ENCODE measurements around the gene SLC8A2.

Gene SLC8A2

GRCh38 chr19:47421844-47422395 is 49.8 kb downstream of the SLC8A2 start:
- H3K27me3 ChIP-seq (ENCODE audit: insufficient read depth, low read depth, severe bottlenecking), result no peaks in the 10 kb centered on the region
- DNase-seq, result peak; percentile 80
- no peaks in the 10 kb centered on the region for H3K36me3 ChIP-seq
- H3K27ac ChIP-seq, result peak overlapping the region; percentile 64
- peak overlapping the region; percentile 32 for H3K4me3 ChIP-seq (ENCODE audit: low read depth, low read length)
- no peaks in the 10 kb centered on the region for H3K9me3 ChIP-seq (ENCODE audit: severe bottlenecking)
- no peak for TF ChIP-seq CTCF (IDR thresholded peaks at IDR 0.05; ENCODE audit: low read depth, low read length)

GRCh38 chr19:47421244-47421786 is 50.4 kb downstream of the SLC8A2 start:
- Histone ChIP-seq H3K27ac (peak overlapping the region; percentile 64), H3K4me3 (ENCODE audit: low read depth, low read length) (peak overlapping the region; percentile 32), H3K27me3 (ENCODE audit: insufficient read depth, low read depth, severe bottlenecking) (no peaks in the 10 kb centered on the region), H3K36me3 (peaks cover 4% of the 10 kb centered on the region; the same call in 1 of the 2 replicates), H3K9me3 (ENCODE audit: severe bottlenecking) (no peaks in the 10 kb centered on the region)
- no peak for TF ChIP-seq CTCF (IDR thresholded peaks at IDR 0.05; ENCODE audit: low read depth, low read length)
- no peak for DNase-seq

GRCh38 chr19:47419789-47420188 is 51.9 kb downstream of the SLC8A2 start:
- Histone ChIP-seq H3K36me3 (peaks cover 6% of the 10 kb centered on the region; the same call in 1 of the 2 replicates), H3K9me3 (ENCODE audit: severe bottlenecking) (no peaks in the 10 kb centered on the region), H3K27me3 (ENCODE audit: insufficient read depth, low read depth, severe bottlenecking) (no peaks in the 10 kb centered on the region), H3K4me3 (ENCODE audit: low read depth, low read length) (peak overlapping the region; percentile 45), H3K27ac (no peak overlapping the region)
- no peak for DNase-seq
- TF ChIP-seq CTCF (IDR thresholded peaks at IDR 0.05; ENCODE audit: low read depth, low read length), result no peak

- DNase-seq, result peak; percentile 48
- no peak within 1 kb of the TSS; the same call in 1 of the 2 replicates for H3K27ac ChIP-seq
- no peaks in the 10 kb centered on the region for H3K27me3 ChIP-seq (ENCODE audit: insufficient read depth, low read depth, severe bottlenecking)
- H3K36me3 ChIP-seq, result peaks cover 8% of the 10 kb centered on the region
- TF ChIP-seq CTCF (IDR thresholded peaks at IDR 0.05; ENCODE audit: low read depth, low read length), result no peak
- H3K4me3 ChIP-seq (ENCODE audit: low read depth, low read length), result peak within 1 kb of the TSS; percentile 53
- no peaks in the 10 kb centered on the region for H3K9me3 ChIP-seq (ENCODE audit: severe bottlenecking)
Measured at GRCh38 chr19:47419030-47419783, 52.5 kb downstream of the SLC8A2 start, which contains the start of gene MEIS3. TSS of gene MEIS3 (minus strand) at chr19:47419527. CDS start at chr19:47419081, 446 bp downstream.

GRCh38 chr19:47418692-47419029 is 53.0 kb downstream of the SLC8A2 start:
- no peaks in the 10 kb centered on the region for H3K27me3 ChIP-seq (ENCODE audit: insufficient read depth, low read depth, severe bottlenecking)
- DNase-seq, result no peak
- H3K27ac ChIP-seq, result no peak overlapping the region
- H3K9me3 ChIP-seq (ENCODE audit: severe bottlenecking), result no peaks in the 10 kb centered on the region
- peak overlapping the region; percentile 53 for H3K4me3 ChIP-seq (ENCODE audit: low read depth, low read length)
- peaks cover 12% of the 10 kb centered on the region for H3K36me3 ChIP-seq
- no peak for TF ChIP-seq CTCF (IDR thresholded peaks at IDR 0.05; ENCODE audit: low read depth, low read length)

Data from WERI-Rb-1 (cell line).